ENCODE results near the gene STT3A.
A peak's percentile ranks its signal among the peaks of the same experiment; 100 is the strongest.

The STT3A gene

GRCh38 chr11:125591649-125592304 is 875 bp upstream of the STT3A start:
- DNase-seq = peak; percentile 19 to 27

GRCh38 chr11:125593114-125593820 is 615 bp downstream of the STT3A start:
- DNase-seq = no peak

GRCh38 chr11:125594958-125595357 is 2.3 kb downstream of the STT3A start:
- DNase-seq = no peak

GRCh38 chr11:125600663-125601062 is 8.0 kb downstream of the STT3A start:
- no peak for DNase-seq

GRCh38 chr11:125603207-125603606 is 10.6 kb downstream of the STT3A start:
- DNase-seq = no peak

GRCh38 chr11:125605417-125605816 is 12.8 kb downstream of the STT3A start:
- no peak for DNase-seq

GRCh38 chr11:125609545-125609944 is 16.9 kb downstream of the STT3A start:
- no peak for DNase-seq

- no peak for DNase-seq
Observed at GRCh38 chr11:125618383-125618782, 25.7 kb downstream of the STT3A start.

- DNase-seq = no peak
Observed at GRCh38 chr11:125621995-125622394, 29.3 kb downstream of the STT3A start.

GRCh38 chr11:125623064-125623463 is 30.4 kb downstream of the STT3A start:
- no peak for DNase-seq

GRCh38 chr11:125624756-125625213 is 32.1 kb downstream of the STT3A start, which contains the start of gene CHEK1:
TSS of gene CHEK1 (plus strand) at chr11:125625163. CDS start at chr11:125626769, 1,606 bp downstream.
- DNase-seq = no peak

GRCh38 chr11:125625225-125625629 is 32.6 kb downstream of the STT3A start:
- no peak for DNase-seq

- peak; percentile 80 to 82 for DNase-seq
Observed at GRCh38 chr11:125625630-125626287, 33.1 kb downstream of the STT3A start.

GRCh38 chr11:125626288-125626950 is 33.8 kb downstream of the STT3A start:
- no peak for DNase-seq

GRCh38 chr11:125627236-125627910 is 34.7 kb downstream of the STT3A start:
- DNase-seq = no peak

- no peak for DNase-seq
Observed at GRCh38 chr11:125637840-125638239, 45.2 kb downstream of the STT3A start.

GRCh38 chr11:125638315-125638714 is 45.7 kb downstream of the STT3A start:
- DNase-seq = no peak

- DNase-seq = no peak
Observed at GRCh38 chr11:125645871-125646270, 53.2 kb downstream of the STT3A start.

GRCh38 chr11:125649465-125650166 is 57.0 kb downstream of the STT3A start:
- DNase-seq = no peak

GRCh38 chr11:125662689-125663088 is 70.0 kb downstream of the STT3A start:
- DNase-seq = no peak

- no peak for DNase-seq
Observed at GRCh38 chr11:125663910-125664309, 71.3 kb downstream of the STT3A start.

GRCh38 chr11:125667151-125667550 is 74.5 kb downstream of the STT3A start:
- no peak for DNase-seq

Measured in stimulated activated CD4-positive, alpha-beta T cell treated with anti-CD3 and anti-CD28 coated beads, Interleukin-4, amount 100 ng/mL, for 4 hours (primary cell).